ENCODE results near the gene KRCC1.

The KRCC1 gene

DNA sequence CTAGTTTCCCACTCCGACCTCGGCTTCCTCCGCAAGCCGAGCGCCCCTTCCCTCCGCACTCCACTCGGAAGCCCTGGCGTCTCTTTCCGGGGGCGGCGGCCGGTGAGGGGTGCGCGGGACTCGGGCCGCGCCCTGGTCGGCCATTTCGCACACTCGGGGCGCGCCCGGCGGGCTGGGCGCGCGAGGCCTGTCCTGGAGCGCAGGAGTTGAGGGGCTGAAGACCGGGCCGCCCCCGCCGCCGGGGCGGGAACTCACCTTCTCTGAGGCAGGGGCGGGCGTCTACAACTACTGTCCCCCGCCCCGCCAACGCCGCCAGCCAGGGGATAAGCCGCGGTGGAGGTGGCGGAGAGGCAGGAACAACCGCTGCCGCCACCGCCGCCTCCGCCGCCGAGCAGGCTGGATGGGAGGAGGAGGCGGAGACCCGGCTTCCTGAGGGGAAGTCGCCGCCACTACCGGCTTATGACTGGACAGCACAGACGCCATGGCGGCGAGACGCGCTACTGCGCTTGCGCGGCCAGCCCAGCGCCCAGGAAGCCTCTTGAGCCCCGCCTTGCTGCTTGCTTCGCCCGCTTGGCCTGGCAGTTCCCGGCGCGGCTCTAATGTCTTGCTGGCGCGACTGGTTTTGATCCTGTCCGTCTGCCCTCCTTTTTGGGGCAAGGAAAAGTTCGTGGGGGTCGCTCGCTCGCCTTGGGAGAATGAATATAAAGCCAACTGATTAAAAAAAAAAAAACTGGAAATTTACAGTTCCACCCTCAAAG, at the start of gene KRCC1:
KRCC1 (minus strand) TSS at position 413 of the 758 bp plus-strand sequence. CDS start 27,220 bp downstream, outside the sequence.
- peak; percentile 87 for DNase-seq (ENCODE audit: low read depth in 1 of 2, low spot score in 1 of 2)

- DNase-seq (ENCODE audit: low read depth in 1 of 2, low spot score in 1 of 2): no peak
Measured at GRCh38 chr2:88100489-88100858, 44.9 kb upstream of the KRCC1 start.

DNA sequence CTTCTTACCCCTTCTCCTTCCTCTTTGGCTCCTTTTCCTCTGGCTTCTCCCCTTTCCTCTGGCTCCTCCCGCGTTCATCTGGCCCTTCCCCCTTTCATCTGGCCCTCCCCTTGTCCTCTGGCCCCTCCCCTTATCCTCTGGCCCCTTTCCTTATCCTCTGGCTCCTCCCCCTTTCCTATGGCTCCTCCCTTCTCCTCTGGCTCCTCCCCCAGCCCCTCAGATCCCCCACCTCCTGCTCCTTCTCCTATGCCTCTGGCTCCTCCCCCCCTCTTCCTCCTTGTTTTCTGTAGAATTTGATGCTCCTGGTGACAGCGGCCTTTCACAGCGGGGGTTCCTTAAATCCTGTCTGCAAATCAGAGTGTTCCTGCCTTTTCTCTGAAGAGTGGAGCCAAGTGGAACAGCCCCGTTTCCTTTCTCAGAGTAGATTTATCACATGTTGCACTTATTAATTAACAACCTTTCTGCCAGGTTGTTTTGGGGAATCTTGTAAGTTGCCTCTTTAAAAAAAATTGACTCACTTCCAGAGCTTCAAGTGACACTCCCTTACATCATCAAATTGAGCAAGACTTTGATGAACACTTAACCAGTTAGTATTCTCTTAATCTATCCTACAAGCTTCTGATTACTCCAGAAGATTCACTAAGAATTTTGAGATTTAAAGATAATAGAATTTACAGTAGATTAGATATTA, 44.4 kb upstream of the KRCC1 start:
- DNase-seq (ENCODE audit: low read depth in 1 of 2, low spot score in 1 of 2): no peak

DNA sequence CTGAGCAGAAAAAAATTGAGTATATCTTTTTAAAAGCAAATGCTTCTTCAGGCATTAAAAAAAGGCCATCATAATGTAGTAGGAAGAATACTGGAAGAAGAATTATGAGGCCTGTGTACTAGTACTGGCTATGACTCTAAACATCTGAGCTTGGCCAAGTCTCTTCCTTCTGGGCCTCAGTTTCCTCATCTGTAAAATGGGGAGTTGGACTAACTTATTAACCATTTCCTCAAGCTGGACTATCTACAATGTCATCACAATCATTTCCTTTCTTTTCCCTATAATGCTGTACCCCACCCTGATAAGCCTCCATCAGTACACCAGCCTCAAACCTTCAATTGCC, 42.9 kb upstream of the KRCC1 start:
- no peak for DNase-seq (ENCODE audit: low read depth in 1 of 2, low spot score in 1 of 2)

DNA sequence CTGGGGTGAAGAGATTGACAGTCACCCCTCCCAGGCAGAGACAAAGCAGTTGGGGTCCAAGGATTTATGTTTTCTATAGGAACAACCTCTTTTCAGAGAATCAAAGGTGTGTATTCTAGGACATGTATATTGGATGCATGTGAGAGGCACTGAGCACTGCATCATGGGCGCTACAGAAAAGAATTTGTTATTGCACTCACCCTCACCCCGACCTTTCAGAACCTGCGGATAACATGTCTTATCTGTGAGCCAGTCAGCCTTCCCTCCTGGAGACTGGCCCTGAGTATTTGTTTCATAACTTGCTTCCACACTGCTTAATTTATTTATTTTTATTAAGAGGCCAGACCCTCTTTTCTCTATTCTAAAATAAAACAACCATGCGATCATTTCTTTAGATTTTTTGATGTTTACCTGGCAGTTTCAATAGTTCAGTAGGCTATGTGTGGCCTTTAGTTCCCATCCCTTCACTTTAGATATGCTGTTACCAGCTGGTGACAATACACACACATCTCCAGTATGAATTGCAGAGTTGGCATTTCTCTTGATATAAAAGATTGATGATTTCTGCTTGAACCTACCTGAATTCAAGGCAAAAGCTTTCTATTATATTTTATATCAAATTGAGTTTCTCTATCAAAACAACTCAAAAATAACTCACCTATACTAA, 42.4 kb upstream of the KRCC1 start:
- no peak for DNase-seq (ENCODE audit: low read depth in 1 of 2, low spot score in 1 of 2)

DNA sequence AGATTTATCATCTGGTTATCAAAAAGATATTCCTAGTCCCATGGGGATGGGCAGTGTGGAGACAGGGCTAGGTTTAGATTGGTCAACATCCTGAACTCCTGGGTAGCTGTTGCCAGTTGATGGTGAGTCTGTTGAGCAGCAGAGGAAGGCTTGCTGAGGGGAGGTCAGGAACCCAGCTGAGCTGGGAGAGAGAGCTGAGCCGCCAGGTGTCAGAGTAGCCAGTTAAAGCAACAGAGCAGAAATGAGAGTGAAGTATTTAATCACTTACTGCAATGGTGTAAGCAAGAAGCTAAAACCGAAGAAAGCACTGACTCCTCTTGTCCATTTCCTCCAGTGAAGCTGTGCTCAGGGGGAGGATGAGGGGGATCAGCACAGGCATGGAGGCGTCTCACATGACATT, 41.6 kb upstream of the KRCC1 start:
- no peak for DNase-seq (ENCODE audit: low read depth in 1 of 2, low spot score in 1 of 2)

DNA sequence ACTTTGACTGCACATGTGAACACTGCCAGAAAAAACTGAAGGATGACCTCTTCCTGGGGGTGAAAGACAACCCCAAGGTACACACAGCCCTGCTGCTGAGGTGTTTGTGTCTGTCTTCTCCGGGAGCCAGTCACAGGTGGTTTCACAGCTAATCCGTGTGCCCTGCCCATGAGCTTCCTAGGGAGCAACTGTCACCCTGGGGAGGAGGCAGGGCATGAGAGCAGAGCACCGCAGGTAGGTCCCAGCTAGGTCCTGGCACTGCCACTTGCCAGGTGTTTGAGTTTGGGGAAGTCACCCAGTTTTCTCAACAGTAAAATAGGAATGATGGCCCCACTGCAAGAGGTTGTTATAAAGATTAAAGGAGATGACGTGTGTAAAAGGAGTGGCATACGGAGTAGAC, 41.1 kb upstream of the KRCC1 start:
- no peak for DNase-seq (ENCODE audit: low read depth in 1 of 2, low spot score in 1 of 2)

DNA sequence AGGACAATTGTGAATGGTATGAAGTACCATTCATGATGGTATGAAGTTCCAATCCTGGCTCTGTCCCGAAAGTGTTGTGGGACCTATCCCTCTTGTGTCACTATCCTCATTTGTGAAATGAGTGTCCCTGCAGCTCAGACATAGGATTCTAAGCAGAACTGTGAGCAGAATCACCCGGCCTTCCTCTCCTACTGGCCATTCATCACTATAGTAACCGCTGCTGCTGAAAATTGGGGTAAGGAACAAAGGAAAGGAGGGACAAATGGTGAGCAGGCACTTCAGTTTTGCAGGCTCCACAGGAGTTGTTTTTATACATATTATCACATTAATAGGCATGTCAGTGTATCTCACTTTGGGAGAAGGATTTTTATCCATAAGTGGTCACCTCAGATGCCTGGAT, 39.4 kb upstream of the KRCC1 start:
- DNase-seq (ENCODE audit: low read depth in 1 of 2, low spot score in 1 of 2): no peak

DNA sequence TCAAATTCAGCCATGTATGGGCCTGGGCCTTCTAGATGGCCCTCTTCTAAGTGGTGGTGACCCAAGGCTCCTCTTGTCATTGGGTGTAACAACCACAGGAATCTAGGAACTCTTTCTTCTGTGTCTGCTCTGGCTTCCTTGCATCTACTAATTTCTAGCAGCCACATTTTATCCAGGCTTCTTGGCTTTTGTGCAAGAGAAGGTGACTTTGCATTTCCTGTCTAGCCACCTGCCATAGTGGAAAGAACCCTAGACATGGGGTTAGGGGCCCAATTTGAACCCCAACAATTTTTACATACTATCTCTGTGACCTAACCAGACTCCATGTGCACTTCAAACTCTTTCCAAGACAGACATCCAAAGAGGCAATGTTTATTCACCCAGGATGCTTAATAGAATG, 37.2 kb upstream of the KRCC1 start:
- no peak for DNase-seq (ENCODE audit: low read depth in 1 of 2, low spot score in 1 of 2)

- DNase-seq (ENCODE audit: low read depth in 1 of 2, low spot score in 1 of 2): no peak
Measured at GRCh38 chr2:88091943-88092342, 36.4 kb upstream of the KRCC1 start.

GRCh38 chr2:88090446-88091283, 35.1 kb upstream of the KRCC1 start:
- peak in 1 of 2 donors; percentile 26 for DNase-seq (ENCODE audit: low read depth in 1 of 2, low spot score in 1 of 2)

- DNase-seq (ENCODE audit: low read depth in 1 of 2, low spot score in 1 of 2): no peak
Measured at GRCh38 chr2:88088999-88089398, 33.4 kb upstream of the KRCC1 start.

GRCh38 chr2:88087763-88088162, 32.2 kb upstream of the KRCC1 start:
- no peak for DNase-seq (ENCODE audit: low read depth in 1 of 2, low spot score in 1 of 2)

DNA sequence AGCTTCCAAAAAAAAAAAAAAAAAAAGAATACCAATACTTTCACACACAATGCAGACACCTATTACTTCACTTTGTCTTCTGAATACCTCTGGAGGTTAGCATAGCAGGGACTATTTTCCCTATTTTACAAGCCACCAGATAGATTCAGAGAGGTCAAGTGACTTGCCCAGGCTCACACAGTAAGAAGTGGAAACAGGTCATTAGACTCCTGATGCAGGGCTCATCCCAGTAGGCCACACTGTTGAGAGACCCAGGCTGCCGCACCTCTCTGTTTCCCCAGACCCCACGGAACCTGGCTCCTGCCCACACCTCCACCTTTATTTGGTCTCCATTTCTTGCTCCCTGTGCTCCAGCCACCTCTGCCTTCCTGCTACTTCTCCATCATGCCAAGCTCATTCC, 31.5 kb upstream of the KRCC1 start:
- no peak for DNase-seq (ENCODE audit: low read depth in 1 of 2, low spot score in 1 of 2)

- no peak for DNase-seq (ENCODE audit: low read depth in 1 of 2, low spot score in 1 of 2)
Measured at GRCh38 chr2:88086401-88086800, 30.8 kb upstream of the KRCC1 start.

- no peak for DNase-seq (ENCODE audit: low read depth in 1 of 2, low spot score in 1 of 2)
Measured at GRCh38 chr2:88085602-88086001, 30.0 kb upstream of the KRCC1 start.

DNA sequence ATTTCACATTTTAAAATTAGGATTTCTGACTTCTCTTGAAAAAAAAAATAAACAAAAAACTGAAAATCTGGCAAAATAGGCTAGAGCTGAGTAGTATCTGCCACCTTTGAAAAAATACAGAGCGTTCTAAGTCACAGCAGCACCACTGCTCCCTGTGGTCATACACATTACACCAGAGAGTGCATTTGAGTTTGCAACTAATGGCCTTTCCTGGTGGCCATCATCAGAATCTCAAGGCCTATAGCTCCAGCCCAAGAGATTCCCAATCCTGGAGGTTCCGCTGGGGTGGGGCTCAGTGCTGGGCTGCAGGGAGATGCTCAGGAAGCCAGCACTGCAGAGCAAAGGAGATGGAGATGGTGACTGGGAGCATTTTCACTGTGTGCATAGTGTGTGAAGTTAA, 29.5 kb upstream of the KRCC1 start:
- DNase-seq (ENCODE audit: low read depth in 1 of 2, low spot score in 1 of 2): no peak

GRCh38 chr2:88082781-88083180, 27.2 kb upstream of the KRCC1 start:
- DNase-seq (ENCODE audit: low read depth in 1 of 2, low spot score in 1 of 2): no peak

GRCh38 chr2:88081924-88082608, 26.5 kb upstream of the KRCC1 start:
- no peak for DNase-seq (ENCODE audit: low read depth in 1 of 2, low spot score in 1 of 2)

GRCh38 chr2:88080545-88080944, 25.0 kb upstream of the KRCC1 start:
- DNase-seq (ENCODE audit: low read depth in 1 of 2, low spot score in 1 of 2): no peak

GRCh38 chr2:88078643-88079172, 23.1 kb upstream of the KRCC1 start:
- no peak for DNase-seq (ENCODE audit: low read depth in 1 of 2, low spot score in 1 of 2)
